Measurements from ENCODE around the gene SLC35G3.

DNA sequence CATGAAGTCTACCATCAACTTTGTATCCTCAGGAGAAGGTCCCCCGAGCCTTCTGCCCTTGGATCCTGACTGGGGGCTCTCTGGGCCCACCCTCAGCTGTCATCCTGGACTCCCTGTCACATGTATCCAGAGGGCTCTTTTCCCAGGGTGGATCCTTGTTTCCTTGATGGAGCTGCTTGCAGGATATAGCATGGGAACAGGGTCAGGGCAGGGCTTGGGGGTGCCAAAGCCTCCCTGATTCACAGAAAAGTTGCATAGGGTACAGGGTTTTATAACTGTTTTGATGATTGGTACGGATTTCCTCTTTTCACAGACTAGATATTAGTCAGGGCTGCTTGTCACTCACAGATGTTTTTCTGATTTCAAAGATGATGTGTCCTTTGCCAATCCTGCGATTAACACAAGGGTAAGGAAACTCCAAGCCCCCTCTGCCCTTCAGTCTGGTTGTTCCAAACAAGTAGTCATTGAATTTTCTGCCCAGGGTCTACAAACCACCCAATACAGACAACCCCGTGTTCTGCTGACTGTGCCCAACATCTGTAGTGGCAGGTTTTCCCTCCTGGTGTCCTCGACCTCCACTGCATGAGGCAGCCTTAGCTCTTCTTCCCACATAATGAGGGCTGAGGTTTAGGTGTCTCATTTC is 20.6 kb upstream of the SLC35G3 start:
- no peak for TF ChIP-seq CTCF (conservative IDR thresholded peaks at IDR 0.05)
- no peak for TF ChIP-seq ZFX (IDR thresholded peaks at IDR 0.05)
